Trophoblast cell (in vitro differentiated cells and primary cell): Measurements from ENCODE around the gene ATXN1.
"Not testable (repeated sequence)": the region's sequence is repeated elsewhere in the genome, so short reads cannot be mapped to it uniquely, and the experiment has no call there.

Source experiments
- DNase-seq, 2 donors: peaks; one replicate each; pipeline ENCODE4 v3.0.0-alpha.2; 2016
- H2AFZ ChIP-seq: 2 replicates; pipeline ENCODE4 v1.6.1; 2013; ENCODE audit warnings: low read length, moderate library complexity, mild to moderate bottlenecking; ENCODE audit not compliant: insufficient read depth, poor library complexity
- H2AK5ac ChIP-seq: 2 replicates; pipeline ENCODE4 v1.6.1; 2013; ENCODE audit warnings: mild to moderate bottlenecking, low read length
- H2BK120ac ChIP-seq: 2 replicates; pipeline ENCODE4 v1.6.1; 2013; ENCODE audit warnings: low read length, mild to moderate bottlenecking, moderate library complexity; ENCODE audit not compliant: insufficient read depth, poor library complexity
- H2BK12ac ChIP-seq: 2 replicates; pipeline ENCODE4 v1.6.1; 2013; ENCODE audit warnings: mild to moderate bottlenecking, low read length, moderate library complexity
- H2BK5ac ChIP-seq: 2 replicates; pipeline ENCODE4 v1.6.1; 2013; ENCODE audit warnings: low read length, low read depth, moderate library complexity, mild to moderate bottlenecking; ENCODE audit not compliant: poor library complexity
- H3K14ac ChIP-seq: 2 replicates; pipeline ENCODE4 v1.6.1; 2013; ENCODE audit warnings: mild to moderate bottlenecking, low read length
- H3K18ac ChIP-seq: 2 replicates; pipeline ENCODE4 v1.6.1; 2013; ENCODE audit warnings: mild to moderate bottlenecking, low read length
- H3K23ac ChIP-seq: 2 replicates; pipeline ENCODE4 v1.6.1; 2013; ENCODE audit warnings: low read length
- H3K27ac ChIP-seq: 2 replicates; pipeline ENCODE4 v1.5.1; 2013; ENCODE audit warnings: low read depth, mild to moderate bottlenecking, inconsistent platforms, low read length, moderate library complexity
- H3K27me3 ChIP-seq: 2 replicates; pipeline ENCODE4 v1.6.1; 2013; ENCODE audit warnings: inconsistent platforms, mild to moderate bottlenecking, low read length, moderate library complexity; ENCODE audit not compliant: insufficient read depth
- H3K36me3 ChIP-seq, 2 experiments: 1 replicate in 1 of 2; 2 replicates in 1 of 2; pipeline ENCODE4 v1.6.1; 2013; ENCODE audit warnings: low read length in 2 of 2, mild to moderate bottlenecking in 2 of 2, moderate library complexity in 1 of 2; ENCODE audit not compliant: insufficient read depth in 2 of 2, control insufficient read depth in 1 of 2
- H3K4ac ChIP-seq: 2 replicates; pipeline ENCODE4 v1.6.1; 2013; ENCODE audit warnings: low read depth, mild to moderate bottlenecking, low read length, moderate library complexity
- H3K4me1 ChIP-seq, 2 experiments: 1 replicate in 1 of 2; 2 replicates in 1 of 2; pipeline ENCODE4 v1.6.1; 2013; ENCODE audit warnings: low read length in 2 of 2, mild to moderate bottlenecking in 2 of 2, moderate library complexity in 1 of 2; ENCODE audit not compliant: insufficient read depth in 2 of 2, control insufficient read depth in 1 of 2
- H3K4me2 ChIP-seq: 2 replicates; pipeline ENCODE4 v1.6.1; 2013; ENCODE audit warnings: inconsistent platforms, mild to moderate bottlenecking, low read length, moderate library complexity
- H3K4me3 ChIP-seq: 2 replicates; pipeline ENCODE4 v1.5.1; 2013; ENCODE audit warnings: mild to moderate bottlenecking, low read depth, low read length, inconsistent platforms
- H3K79me1 ChIP-seq: one replicate; pipeline ENCODE4 v1.6.1; 2013; ENCODE audit warnings: low read length
- H3K79me2 ChIP-seq: 2 replicates; pipeline ENCODE4 v1.6.1; 2013; ENCODE audit warnings: low read length, mild to moderate bottlenecking; ENCODE audit not compliant: control insufficient read depth, insufficient read depth, poor library complexity
- H3K9ac ChIP-seq: 2 replicates; pipeline ENCODE4 v1.6.1; 2013; ENCODE audit warnings: mild to moderate bottlenecking, low read length
- H3K9me3 ChIP-seq: 2 replicates; pipeline ENCODE4 v1.6.1; 2013; ENCODE audit warnings: low read depth, mild to moderate bottlenecking, control low read depth, inconsistent platforms, low read length; ENCODE audit not compliant: insufficient read depth
- H4K12ac ChIP-seq: 2 replicates; pipeline ENCODE4 v1.6.1; 2013; ENCODE audit warnings: low read depth, mild to moderate bottlenecking, low read length, moderate library complexity
- H4K8ac ChIP-seq: 2 replicates; pipeline ENCODE4 v1.6.1; 2013; ENCODE audit warnings: low read depth, mild to moderate bottlenecking, low read length, moderate library complexity
- H4K91ac ChIP-seq: one replicate; pipeline ENCODE4 v1.6.1; 2013; ENCODE audit warnings: low read depth, mild to moderate bottlenecking, low read length, moderate library complexity
- WGBS: extraction: QIAGEN DNeasy Blood & Tissue Kit; methylation state at CpG from one replicate; pipeline ENCODE4 v1.1.7; 2013; ENCODE audit warnings: missing lambda C conversion rate; ENCODE audit not compliant: insufficient read length, insufficient coverage; ENCODE audit errors: extremely low coverage; 5-methylcytosine and 5-hydroxymethylcytosine counted together

ATXN1 gene

DNA sequence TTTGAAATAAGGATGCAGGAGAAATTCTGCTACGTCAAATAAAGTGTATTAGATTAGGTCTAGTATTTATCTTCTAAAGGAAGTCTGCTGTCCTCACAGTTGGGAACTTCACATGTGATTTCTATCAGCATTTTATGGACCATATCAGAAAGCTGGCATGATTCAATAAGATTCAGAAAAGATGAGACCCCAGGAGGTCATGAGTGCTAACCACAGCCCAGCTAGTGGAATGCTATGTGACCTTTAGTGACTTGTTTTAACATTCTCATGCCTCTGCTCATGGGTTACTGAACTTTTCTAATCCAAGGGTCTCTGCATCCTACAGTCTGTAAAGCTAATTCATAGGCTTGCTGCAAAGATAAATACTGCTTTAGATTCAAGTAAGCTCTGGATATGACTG lies 372.8 kb downstream of the ATXN1 start:
- no peak overlapping the region for H4K8ac ChIP-seq
- no peak overlapping the region for H3K14ac ChIP-seq
- H3K36me3 ChIP-seq: no peaks in the 10 kb centered on the region
- no peak overlapping the region for H3K27ac ChIP-seq
- no CpG with 5 or more reads among the region's 1 CpG for WGBS
- no peak for DNase-seq
- H2BK120ac ChIP-seq: no peak overlapping the region
- no peak overlapping the region for H2AK5ac ChIP-seq
- H3K18ac ChIP-seq: no peak overlapping the region
- no peak overlapping the region for H3K4me2 ChIP-seq
- no peak overlapping the region for H3K4ac ChIP-seq
- H3K9me3 ChIP-seq: no peaks in the 10 kb centered on the region
- peaks cover 2 to 4% of the 10 kb centered on the region in 2 experiments for H3K4me1 ChIP-seq
- no peak overlapping the region for H3K9ac ChIP-seq
- no peak overlapping the region for H2BK12ac ChIP-seq
- no peak overlapping the region for H4K12ac ChIP-seq
- no peak overlapping the region for H2BK5ac ChIP-seq
- no peaks in the 10 kb centered on the region for H3K79me2 ChIP-seq
- H4K91ac ChIP-seq: no peak overlapping the region
- H2AFZ ChIP-seq: no peak overlapping the region
- H3K4me3 ChIP-seq: no peak overlapping the region
- H3K79me1 ChIP-seq: peaks cover 3% of the 10 kb centered on the region
- H3K23ac ChIP-seq: no peak overlapping the region
- no peaks in the 10 kb centered on the region for H3K27me3 ChIP-seq

DNA sequence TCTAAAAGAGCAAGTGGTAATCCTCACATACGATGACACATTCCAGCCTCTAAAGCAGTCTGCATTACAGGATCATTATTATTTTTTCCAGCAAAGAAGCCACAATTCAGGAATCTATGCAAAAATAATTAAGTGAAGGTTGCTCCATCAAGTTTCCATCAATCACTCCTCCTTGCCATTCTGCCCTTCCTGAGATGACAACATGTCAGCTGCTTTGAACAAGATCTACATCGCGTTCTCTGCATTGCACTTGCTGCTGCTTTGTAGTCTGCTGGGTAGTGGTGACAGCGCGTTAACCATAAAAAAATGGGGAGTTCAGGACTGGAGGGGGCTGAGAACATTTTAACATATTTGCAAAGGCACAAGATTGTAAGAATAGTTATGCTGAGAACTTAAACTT lies 375.2 kb downstream of the ATXN1 start:
- H2AFZ ChIP-seq: no peak overlapping the region
- WGBS: no CpG with 5 or more reads among the region's 5 CpGs
- H2BK5ac ChIP-seq: no peak overlapping the region
- no peak overlapping the region for H2BK120ac ChIP-seq
- no peak overlapping the region for H3K14ac ChIP-seq
- H4K8ac ChIP-seq: no peak overlapping the region
- no peak overlapping the region for H4K91ac ChIP-seq
- H3K36me3 ChIP-seq: no peaks in the 10 kb centered on the region
- H2AK5ac ChIP-seq: no peak overlapping the region
- no peak for DNase-seq
- no peak overlapping the region for H3K23ac ChIP-seq
- H3K27ac ChIP-seq: no peak overlapping the region
- H3K4me1 ChIP-seq: no peaks in the 10 kb centered on the region
- peaks cover 2% of the 10 kb centered on the region for H3K79me1 ChIP-seq
- H3K4me2 ChIP-seq: no peak overlapping the region
- no peaks in the 10 kb centered on the region for H3K9me3 ChIP-seq
- H2BK12ac ChIP-seq: no peak overlapping the region
- H3K27me3 ChIP-seq: no peaks in the 10 kb centered on the region
- no peak overlapping the region for H3K4me3 ChIP-seq
- no peak overlapping the region for H3K9ac ChIP-seq
- H3K18ac ChIP-seq: no peak overlapping the region
- no peak overlapping the region for H3K4ac ChIP-seq
- H4K12ac ChIP-seq: no peak overlapping the region
- no peaks in the 10 kb centered on the region for H3K79me2 ChIP-seq

DNA sequence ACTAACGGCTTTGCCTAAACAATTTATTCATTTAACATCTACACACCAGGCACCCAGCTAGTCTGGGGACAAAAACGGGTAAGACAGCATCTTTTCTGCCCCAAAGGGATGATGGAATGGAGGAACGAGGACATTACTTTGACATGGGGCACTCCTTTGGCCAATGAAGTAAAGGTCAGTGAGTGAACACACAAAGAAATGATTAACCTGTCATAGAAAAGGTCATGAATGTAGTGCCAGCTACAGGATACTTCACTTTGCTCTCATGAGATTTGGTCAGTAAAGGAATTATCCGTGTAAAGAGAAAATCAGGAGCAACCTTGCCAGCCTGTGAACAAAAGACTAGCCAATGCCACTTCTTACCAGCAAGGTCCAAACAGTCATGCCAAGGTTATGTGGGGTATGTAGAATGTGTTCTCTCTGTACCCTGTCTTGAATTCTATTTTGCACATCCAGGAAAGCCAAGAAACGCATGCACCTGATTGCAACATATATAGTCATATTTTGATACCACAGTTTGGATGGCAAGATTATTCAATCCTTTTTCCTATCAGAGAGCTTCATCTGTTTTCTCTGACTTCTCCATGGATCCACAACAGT lies 377.6 kb downstream of the ATXN1 start:
- H4K12ac ChIP-seq: no peak overlapping the region
- H3K9ac ChIP-seq: no peak overlapping the region
- H2AFZ ChIP-seq: no peak overlapping the region
- peaks cover 3 to 5% of the 10 kb centered on the region in 2 experiments for H3K4me1 ChIP-seq
- H3K27me3 ChIP-seq: no peaks in the 10 kb centered on the region
- no peak overlapping the region for H3K27ac ChIP-seq
- no peak overlapping the region for H2BK12ac ChIP-seq
- H3K4me3 ChIP-seq: no peak overlapping the region
- no peaks in the 10 kb centered on the region for H3K9me3 ChIP-seq
- no peak overlapping the region for H2BK120ac ChIP-seq
- H3K36me3 ChIP-seq: no peaks in the 10 kb centered on the region
- no peak overlapping the region for H3K18ac ChIP-seq
- H3K23ac ChIP-seq: no peak overlapping the region
- no peak overlapping the region for H4K91ac ChIP-seq
- H2BK5ac ChIP-seq: no peak overlapping the region
- H3K79me2 ChIP-seq: no peaks in the 10 kb centered on the region
- H3K4ac ChIP-seq: no peak overlapping the region
- H4K8ac ChIP-seq: no peak overlapping the region
- WGBS: no CpG with 5 or more reads among the region's 5 CpGs
- DNase-seq: no peak
- no peak overlapping the region for H3K14ac ChIP-seq
- H3K79me1 ChIP-seq: peaks cover 4% of the 10 kb centered on the region
- H3K4me2 ChIP-seq: no peak overlapping the region
- H2AK5ac ChIP-seq: no peak overlapping the region

DNA sequence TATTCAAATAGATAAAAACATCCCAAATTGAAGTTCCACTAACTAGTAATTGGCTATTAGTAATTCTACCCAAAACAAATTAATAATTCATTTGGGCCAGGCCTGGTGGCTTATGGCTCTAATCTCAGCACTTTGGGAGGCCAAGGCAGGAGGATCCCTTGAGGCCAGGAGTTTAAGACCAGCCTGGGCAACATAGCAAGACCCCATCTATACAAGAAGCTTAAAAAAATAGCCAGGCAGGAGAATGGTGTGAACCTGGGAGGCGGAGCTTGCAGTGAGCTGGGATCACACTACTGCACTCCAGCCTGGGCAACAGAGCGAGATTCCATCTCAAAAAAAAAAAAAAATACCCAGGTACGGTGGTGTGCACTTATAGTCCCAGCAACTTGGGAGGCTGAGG lies 379.3 kb downstream of the ATXN1 start:
- not testable (repeated sequence) for H3K4me1 ChIP-seq, H3K27ac ChIP-seq, H3K9me3 ChIP-seq, H4K12ac ChIP-seq, H2AFZ ChIP-seq, H3K18ac ChIP-seq, H2BK5ac ChIP-seq, H2AK5ac ChIP-seq, H3K36me3 ChIP-seq, H3K9ac ChIP-seq, H2BK120ac ChIP-seq, H3K14ac ChIP-seq, H3K79me2 ChIP-seq, H3K79me1 ChIP-seq, H3K4me2 ChIP-seq, H3K4ac ChIP-seq, H4K91ac ChIP-seq, H3K23ac ChIP-seq, H2BK12ac ChIP-seq, H3K4me3 ChIP-seq, H3K27me3 ChIP-seq, DNase-seq, H4K8ac ChIP-seq
- WGBS: no CpG with 5 or more reads among the region's 3 CpGs
